WTC11 (cell line): Measurements from ENCODE around the gene SOX9. TPM values are rescaled to one million over a fixed set of nuclear protein-coding genes. Genes with fewer than 3 reads are reported as not detected.

Experiments used
- ATAC-seq: fragments of 200-7000 bp; cut with Tn5 transposase; 2 replicates; pipeline ENCODE4 v1.10.0; 2021; ENCODE audit warnings: mild to moderate bottlenecking, moderate library complexity
- CTCF ChIA-PET: fragments of 300-600 bp; sonication (Branson Sonifier 250); formaldehyde crosslinking; loops from one replicate; lab custom pipeline; 2021; ENCODE audit warnings: antibody characterized with exemption; lab: Charles Lee
- POLR2A ChIA-PET: fragments of 350-600 bp; sonication (Branson Sonifier 250); formaldehyde crosslinking; loops from one replicate; lab custom pipeline; 2021; ENCODE audit warnings: antibody characterized with exemption; lab: Charles Lee
- DNase-seq: peaks from one replicate; pipeline ENCODE4 v3.0.0; 2021; ENCODE audit warnings: low spot score
- H3K27ac Mint-ChIP-seq: 2 replicates; pipeline ENCODE4 v1.8.0; 2021; ENCODE audit warnings: mixed read lengths
- H3K27me3 Mint-ChIP-seq: 2 replicates; pipeline ENCODE4 v1.8.0; 2021; ENCODE audit warnings: low read depth, mild to moderate bottlenecking, moderate library complexity, mixed read lengths
- H3K36me3 Mint-ChIP-seq: 2 replicates; pipeline ENCODE4 v1.8.0; 2021; ENCODE audit warnings: mixed read lengths
- H3K4me1 Mint-ChIP-seq: 2 replicates; pipeline ENCODE4 v1.8.0; 2022; ENCODE audit warnings: mixed read lengths
- H3K4me3 Mint-ChIP-seq: 2 replicates; pipeline ENCODE4 v1.8.0; 2021; ENCODE audit warnings: mild to moderate bottlenecking, moderate library complexity, mixed read lengths
- H3K9me3 Mint-ChIP-seq: 2 replicates; pipeline ENCODE4 v1.8.0; 2021; ENCODE audit warnings: mixed read lengths
- ZNF121 ChIP-seq: sonication (generic); formaldehyde crosslinking; IDR thresholded peaks from 2 replicates; pipeline ENCODE4 v1.8.0; 2023; ENCODE audit warnings: missing genetic modification reagents
- ZNF317 ChIP-seq: sonication (generic); formaldehyde crosslinking; IDR thresholded peaks from 2 replicates; pipeline ENCODE4 v1.8.1; 2023; ENCODE audit warnings: low read depth, mild to moderate bottlenecking, moderate library complexity, missing genetic modification reagents, borderline replicate concordance
- total RNA-seq: library from RNA; stranded (reverse); gene quantifications from 3 replicates; pipeline ENCODE4 v1.2.3, GENCODE V29; 2021
- TF ChIP-seq, protein P1 (sequence below): fragments of 250-450 bp; sonication (Bioruptor Pico); IDR thresholded peaks from 2 replicates; pipeline ENCODE4 v1.9.0; 2021; ENCODE audit warnings: mild to moderate bottlenecking, borderline replicate concordance

SOX9 gene
- total RNA-seq, 1 experiment from 2014 or later = 8.1 TPM

DNA sequence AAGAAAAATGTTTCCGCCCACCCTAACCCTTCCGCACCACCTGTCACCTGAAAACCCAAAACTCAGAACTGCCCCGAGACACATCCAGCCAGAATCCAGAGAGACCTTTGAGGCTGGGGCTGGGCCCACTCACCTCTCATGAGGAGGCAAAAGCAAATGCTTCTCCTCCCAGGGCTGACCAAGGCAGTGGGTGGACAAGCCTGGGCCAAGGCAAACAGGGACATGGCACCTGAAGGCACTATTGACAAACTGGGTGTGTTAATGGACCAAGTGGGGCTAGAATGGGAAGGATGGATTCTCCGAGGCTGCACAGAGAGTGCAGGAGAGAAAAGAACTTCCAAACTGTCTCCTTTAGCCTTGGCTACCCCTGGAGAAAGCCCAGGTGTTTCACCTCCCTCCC, 54.4 kb downstream of the SOX9 start:
- peak; percentile 17; the same call in 1 of the 2 replicates for ATAC-seq

More for the DNA sequence above, 54.4 kb downstream of the SOX9 start:
- no peak for DNase-seq
- ChIA-PET POLR2A (no interaction called here), CTCF (no interaction called here)
- H3K4me1 Mint-ChIP-seq = peaks cover 54% of the 10 kb centered on the region
- TF ChIP-seq ZNF121 (CRISPR knock-in tag) (no peak), ZNF317 (no peak)
- TF ChIP-seq, protein P1, sequence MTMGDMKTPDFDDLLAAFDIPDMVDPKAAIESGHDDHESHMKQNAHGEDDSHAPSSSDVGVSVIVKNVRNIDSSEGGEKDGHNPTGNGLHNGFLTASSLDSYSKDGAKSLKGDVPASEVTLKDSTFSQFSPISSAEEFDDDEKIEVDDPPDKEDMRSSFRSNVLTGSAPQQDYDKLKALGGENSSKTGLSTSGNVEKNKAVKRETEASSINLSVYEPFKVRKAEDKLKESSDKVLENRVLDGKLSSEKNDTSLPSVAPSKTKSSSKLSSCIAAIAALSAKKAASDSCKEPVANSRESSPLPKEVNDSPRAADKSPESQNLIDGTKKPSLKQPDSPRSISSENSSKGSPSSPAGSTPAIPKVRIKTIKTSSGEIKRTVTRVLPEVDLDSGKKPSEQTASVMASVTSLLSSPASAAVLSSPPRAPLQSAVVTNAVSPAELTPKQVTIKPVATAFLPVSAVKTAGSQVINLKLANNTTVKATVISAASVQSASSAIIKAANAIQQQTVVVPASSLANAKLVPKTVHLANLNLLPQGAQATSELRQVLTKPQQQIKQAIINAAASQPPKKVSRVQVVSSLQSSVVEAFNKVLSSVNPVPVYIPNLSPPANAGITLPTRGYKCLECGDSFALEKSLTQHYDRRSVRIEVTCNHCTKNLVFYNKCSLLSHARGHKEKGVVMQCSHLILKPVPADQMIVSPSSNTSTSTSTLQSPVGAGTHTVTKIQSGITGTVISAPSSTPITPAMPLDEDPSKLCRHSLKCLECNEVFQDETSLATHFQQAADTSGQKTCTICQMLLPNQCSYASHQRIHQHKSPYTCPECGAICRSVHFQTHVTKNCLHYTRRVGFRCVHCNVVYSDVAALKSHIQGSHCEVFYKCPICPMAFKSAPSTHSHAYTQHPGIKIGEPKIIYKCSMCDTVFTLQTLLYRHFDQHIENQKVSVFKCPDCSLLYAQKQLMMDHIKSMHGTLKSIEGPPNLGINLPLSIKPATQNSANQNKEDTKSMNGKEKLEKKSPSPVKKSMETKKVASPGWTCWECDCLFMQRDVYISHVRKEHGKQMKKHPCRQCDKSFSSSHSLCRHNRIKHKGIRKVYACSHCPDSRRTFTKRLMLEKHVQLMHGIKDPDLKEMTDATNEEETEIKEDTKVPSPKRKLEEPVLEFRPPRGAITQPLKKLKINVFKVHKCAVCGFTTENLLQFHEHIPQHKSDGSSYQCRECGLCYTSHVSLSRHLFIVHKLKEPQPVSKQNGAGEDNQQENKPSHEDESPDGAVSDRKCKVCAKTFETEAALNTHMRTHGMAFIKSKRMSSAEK (CRISPR knock-in tag) = no peak
- H3K9me3 Mint-ChIP-seq = no peaks in the 10 kb centered on the region
- H3K4me3 Mint-ChIP-seq = no peak overlapping the region
- H3K27ac Mint-ChIP-seq = no peak overlapping the region
- H3K27me3 Mint-ChIP-seq = no peaks in the 10 kb centered on the region; the same call in 1 of the 2 replicates
- H3K36me3 Mint-ChIP-seq = no peaks in the 10 kb centered on the region
